Mammary epithelial cell (primary cell): ENCODE data around the gene SETDB2.

Experiments
- CTCF ChIP-seq, 2 donors: IDR thresholded peaks in 1 of 2; conservative IDR thresholded peaks in 1 of 2; 2 replicates each; pipeline ENCODE4 v1.5.1; 2011 to 2012; ENCODE audit warnings: inconsistent platforms in 2 of 2, low read length in 2 of 2, mild to moderate bottlenecking in 2 of 2, control low read depth in 1 of 2, low read depth in 1 of 2; ENCODE audit not compliant: insufficient read depth in 1 of 2; ENCODE audit errors: extremely low read depth in 1 of 2
- EZH2 ChIP-seq: IDR thresholded peaks from 2 replicates; pipeline ENCODE4 v1.6.1; 2012; ENCODE audit warnings: low read length, inconsistent platforms, borderline replicate concordance

GRCh38 chr13:49450105-49450819, 6.2 kb downstream of the SETDB2 start:
- TF ChIP-seq CTCF (conservative IDR thresholded peaks at IDR 0.05 in 1 of 2, IDR thresholded peaks at IDR 0.05 in 1 of 2; ENCODE audit: extremely low read depth in 1 of 2, insufficient read depth in 1 of 2, low read depth in 1 of 2, low read length in 2 of 2) (no peak), EZH2 (no peak)
